ENCODE measurements around the gene SLC12A4. TPM values are rescaled to one million over a fixed set of nuclear protein-coding genes. Genes with fewer than 3 reads are reported as not detected.

Gene SLC12A4
- total and polyA plus RNA-seq, 2 of the 13 experiments (the other 11 are each of a cell fraction or from before 2014, with no cell fraction given) = 65.1 to 84.3 TPM

DNA sequence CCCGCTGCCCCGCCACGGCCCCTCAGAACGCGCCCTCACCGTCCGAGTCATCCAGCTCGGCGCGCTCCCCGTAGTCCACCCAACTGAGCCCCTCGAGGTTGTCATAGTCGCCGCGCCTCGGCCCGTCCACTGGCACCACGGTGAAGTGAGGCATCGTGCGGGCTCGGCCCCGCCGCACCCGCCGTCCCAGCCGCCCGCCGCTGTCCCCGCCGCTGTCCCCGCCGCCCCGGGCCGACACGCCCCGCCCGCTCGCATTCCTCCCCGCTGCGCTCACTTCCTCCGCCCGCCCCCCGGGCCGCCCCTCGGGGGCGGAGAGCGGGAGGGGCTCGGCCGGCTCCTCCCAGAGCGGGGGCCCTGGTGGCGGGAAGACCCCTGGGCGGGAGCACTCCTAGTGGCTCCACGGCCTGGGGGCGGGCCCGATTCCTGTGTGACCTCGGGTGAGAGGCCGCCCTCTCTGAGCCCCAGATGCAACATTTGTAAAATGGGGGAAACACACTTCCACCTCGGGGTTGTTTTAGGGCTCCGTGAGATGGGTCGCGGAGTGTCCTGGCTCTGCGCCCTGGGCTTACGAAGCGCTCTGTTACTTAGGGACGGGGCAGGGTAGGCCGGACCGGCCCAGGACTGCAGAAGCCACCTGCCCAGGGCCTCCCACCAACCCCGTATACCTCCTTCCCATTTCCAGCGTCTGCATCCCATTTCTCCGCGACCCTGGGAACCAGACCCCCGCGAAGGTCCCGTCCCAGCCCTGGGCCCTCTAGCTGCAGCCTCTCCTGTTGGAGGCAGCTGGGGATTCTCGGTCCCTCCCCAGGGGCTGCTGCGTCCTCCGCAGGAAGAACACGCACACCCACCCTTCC, at the start of gene SLC12A4 (continued):
- TF ChIP-seq ZMYM2 (CRISPR knock-in tag; IDR thresholded peaks at IDR 0.05) = peak; percentile 88
- no peak for TF ChIP-seq LCORL (IDR thresholded peaks at IDR 0.05)
- peak; percentile 55 for TF ChIP-seq LCORL (CRISPR knock-in tag; IDR thresholded peaks at IDR 0.05)
- TF ChIP-seq NR2C2 (CRISPR knock-in tag; IDR thresholded peaks at IDR 0.05; ENCODE audit: borderline replicate concordance) = peak; percentile 42; the same call in 1 of the 2 replicates
- no peak for TF ChIP-seq SMAD9 (CRISPR knock-in tag; IDR thresholded peaks at IDR 0.05)
- TF ChIP-seq, protein P1, sequence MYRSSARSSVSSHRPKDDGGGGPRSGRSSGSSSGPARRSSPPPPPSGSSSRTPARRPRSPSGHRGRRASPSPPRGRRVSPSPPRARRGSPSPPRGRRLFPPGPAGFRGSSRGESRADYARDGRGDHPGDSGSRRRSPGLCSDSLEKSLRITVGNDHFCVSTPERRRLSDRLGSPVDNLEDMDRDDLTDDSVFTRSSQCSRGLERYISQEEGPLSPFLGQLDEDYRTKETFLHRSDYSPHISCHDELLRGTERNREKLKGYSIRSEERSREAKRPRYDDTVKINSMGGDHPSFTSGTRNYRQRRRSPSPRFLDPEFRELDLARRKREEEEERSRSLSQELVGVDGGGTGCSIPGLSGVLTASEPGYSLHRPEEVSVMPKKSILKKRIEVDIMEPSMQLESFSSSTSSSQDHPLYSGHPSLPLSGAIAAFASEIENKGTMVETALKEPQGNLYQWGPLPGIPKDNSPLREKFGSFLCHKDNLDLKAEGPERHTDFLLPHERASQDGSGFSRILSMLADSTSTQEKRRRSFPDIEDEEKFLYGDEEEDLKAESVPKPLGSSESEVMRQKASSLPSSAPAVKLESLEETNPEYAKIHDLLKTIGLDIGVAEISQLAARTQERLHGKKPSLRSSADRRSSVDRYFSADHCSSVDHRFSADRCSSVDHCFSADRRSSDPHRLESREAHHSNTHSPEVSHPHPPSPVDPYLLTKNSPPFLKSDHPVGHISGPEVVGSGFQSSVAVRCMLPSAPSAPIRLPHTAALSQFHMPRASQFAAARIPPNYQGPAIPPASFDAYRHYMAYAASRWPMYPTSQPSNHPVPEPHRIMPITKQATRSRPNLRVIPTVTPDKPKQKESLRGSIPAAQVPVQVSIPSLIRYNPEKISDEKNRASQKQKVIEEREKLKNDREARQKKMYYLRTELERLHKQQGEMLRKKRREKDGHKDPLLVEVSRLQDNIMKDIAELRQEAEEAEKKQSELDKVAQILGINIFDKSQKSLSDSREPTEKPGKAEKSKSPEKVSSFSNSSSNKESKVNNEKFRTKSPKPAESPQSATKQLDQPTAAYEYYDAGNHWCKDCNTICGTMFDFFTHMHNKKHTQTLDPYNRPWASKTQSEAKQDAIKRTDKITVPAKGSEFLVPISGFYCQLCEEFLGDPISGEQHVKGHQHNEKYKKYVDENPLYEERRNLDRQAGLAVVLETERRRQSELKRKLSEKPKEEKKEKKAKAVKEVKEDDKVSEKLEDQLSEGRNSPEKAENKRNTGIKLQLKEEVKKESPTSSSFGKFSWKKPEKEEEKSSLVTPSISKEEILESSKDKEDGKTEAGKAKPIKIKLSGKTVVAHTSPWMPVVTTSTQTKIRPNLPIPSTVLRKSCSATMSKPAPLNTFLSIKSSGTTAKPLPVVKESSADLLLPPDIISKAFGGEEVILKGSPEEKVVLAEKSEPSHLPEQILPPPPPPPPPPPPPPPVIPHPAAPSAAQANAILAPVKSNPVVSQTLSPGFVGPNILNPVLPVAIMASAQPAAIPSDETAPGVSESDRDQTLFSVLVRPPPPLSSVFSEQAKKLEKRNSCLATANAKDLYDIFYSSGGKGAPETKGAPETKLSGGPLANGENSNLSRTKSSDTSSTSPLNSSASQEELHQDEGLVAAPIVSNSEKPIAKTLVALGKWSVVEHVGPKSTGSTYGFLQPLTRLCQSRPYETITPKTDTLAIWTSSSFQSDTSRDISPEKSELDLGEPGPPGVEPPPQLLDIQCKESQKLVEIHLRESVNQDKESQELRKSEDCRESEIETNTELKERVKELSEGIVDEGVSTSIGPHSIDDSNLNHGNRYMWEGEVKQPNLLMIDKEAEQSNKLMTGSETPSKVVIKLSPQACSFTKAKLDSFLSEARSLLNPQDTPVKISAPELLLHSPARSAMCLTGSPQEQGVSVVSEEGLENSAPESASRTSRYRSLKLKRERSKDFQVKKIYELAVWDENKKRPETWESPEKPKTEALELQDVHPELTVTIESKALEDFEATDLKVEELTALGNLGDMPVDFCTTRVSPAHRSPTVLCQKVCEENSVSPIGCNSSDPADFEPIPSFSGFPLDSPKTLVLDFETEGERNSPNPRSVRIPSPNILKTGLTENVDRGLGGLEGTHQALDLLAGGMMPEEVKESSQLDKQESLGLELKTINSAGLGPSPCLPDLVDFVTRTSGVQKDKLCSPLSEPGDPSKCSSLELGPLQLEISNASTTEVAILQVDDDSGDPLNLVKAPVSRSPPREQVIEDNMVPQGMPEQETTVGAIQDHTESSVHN (CRISPR knock-in tag; IDR thresholded peaks at IDR 0.05) = 0 out of 2 replicates have a peak, but pooled peaks have one; percentile 62
- TF ChIP-seq ZNF10 (CRISPR knock-in tag; IDR thresholded peaks at IDR 0.05; ENCODE audit: borderline replicate concordance, low read depth) = no peak
- no peak for TF ChIP-seq MZF1 (CRISPR knock-in tag; IDR thresholded peaks at IDR 0.05; ENCODE audit: borderline replicate concordance)
- peak; percentile 58; the same call in 1 of the 2 replicates for TF ChIP-seq ZNF569 (CRISPR knock-in tag; IDR thresholded peaks at IDR 0.05; ENCODE audit: borderline replicate concordance)
- no peak for TF ChIP-seq CENPX (CRISPR knock-in tag; IDR thresholded peaks at IDR 0.05)
- no peak for TF ChIP-seq PHB2 (IDR thresholded peaks at IDR 0.05; ENCODE audit: partially characterized antibody)
- TF ChIP-seq KDM1A (CRISPR knock-in tag; IDR thresholded peaks at IDR 0.05) = peak; percentile 97
- TF ChIP-seq POLR2G (IDR thresholded peaks at IDR 0.05; ENCODE audit: low read depth, low read length) = peak; percentile 70
- TF ChIP-seq, protein P2, sequence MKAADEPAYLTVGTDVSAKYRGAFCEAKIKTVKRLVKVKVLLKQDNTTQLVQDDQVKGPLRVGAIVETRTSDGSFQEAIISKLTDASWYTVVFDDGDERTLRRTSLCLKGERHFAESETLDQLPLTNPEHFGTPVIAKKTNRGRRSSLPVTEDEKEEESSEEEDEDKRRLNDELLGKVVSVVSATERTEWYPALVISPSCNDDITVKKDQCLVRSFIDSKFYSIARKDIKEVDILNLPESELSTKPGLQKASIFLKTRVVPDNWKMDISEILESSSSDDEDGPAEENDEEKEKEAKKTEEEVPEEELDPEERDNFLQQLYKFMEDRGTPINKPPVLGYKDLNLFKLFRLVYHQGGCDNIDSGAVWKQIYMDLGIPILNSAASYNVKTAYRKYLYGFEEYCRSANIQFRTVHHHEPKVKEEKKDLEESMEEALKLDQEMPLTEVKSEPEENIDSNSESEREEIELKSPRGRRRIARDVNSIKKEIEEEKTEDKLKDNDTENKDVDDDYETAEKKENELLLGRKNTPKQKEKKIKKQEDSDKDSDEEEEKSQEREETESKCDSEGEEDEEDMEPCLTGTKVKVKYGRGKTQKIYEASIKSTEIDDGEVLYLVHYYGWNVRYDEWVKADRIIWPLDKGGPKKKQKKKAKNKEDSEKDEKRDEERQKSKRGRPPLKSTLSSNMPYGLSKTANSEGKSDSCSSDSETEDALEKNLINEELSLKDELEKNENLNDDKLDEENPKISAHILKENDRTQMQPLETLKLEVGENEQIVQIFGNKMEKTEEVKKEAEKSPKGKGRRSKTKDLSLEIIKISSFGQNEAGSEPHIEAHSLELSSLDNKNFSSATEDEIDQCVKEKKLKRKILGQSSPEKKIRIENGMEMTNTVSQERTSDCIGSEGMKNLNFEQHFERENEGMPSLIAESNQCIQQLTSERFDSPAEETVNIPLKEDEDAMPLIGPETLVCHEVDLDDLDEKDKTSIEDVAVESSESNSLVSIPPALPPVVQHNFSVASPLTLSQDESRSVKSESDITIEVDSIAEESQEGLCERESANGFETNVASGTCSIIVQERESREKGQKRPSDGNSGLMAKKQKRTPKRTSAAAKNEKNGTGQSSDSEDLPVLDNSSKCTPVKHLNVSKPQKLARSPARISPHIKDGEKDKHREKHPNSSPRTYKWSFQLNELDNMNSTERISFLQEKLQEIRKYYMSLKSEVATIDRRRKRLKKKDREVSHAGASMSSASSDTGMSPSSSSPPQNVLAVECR (CRISPR knock-in tag; IDR thresholded peaks at IDR 0.05; ENCODE audit: borderline replicate concordance) = peak; percentile 81
- TF ChIP-seq FOXK2 (IDR thresholded peaks at IDR 0.05) = no peak
- TF ChIP-seq PHF8 (CRISPR knock-in tag; IDR thresholded peaks at IDR 0.05) = peak; percentile 65
- TF ChIP-seq ZNF670 (CRISPR knock-in tag; IDR thresholded peaks at IDR 0.05; ENCODE audit: borderline replicate concordance) = no peak
- no peak; the same call in 1 of the 2 replicates for TF ChIP-seq KMT2A (CRISPR knock-in tag; IDR thresholded peaks at IDR 0.05)
